Mesenchymal stem cell (in vitro differentiated cells and primary cell): ENCODE measurements around the gene RABGAP1L.
"Not testable (repeated sequence)": the region's sequence is repeated elsewhere in the genome, so short reads cannot be mapped to it uniquely, and the experiment has no call there.

Experiments used
- DNase-seq: peaks from one replicate; pipeline ENCODE4 v3.0.0-alpha.2; 2013
- H2AFZ ChIP-seq: one replicate; pipeline ENCODE4 v1.6.1; 2013; ENCODE audit warnings: low read depth, mild to moderate bottlenecking, control low read depth, inconsistent platforms, low read length, moderate library complexity
- H2AK5ac ChIP-seq: 2 replicates; pipeline ENCODE4 v1.6.1; 2013; ENCODE audit warnings: low read length, moderate library complexity, mild to moderate bottlenecking, inconsistent platforms; ENCODE audit not compliant: severe bottlenecking
- H2BK120ac ChIP-seq: one replicate; pipeline ENCODE4 v1.6.1; 2013; ENCODE audit warnings: low read depth, mild to moderate bottlenecking, inconsistent platforms, low read length, moderate library complexity
- H2BK12ac ChIP-seq, 2 experiments: one replicate each; pipeline ENCODE4 v1.6.1; 2013; ENCODE audit warnings: inconsistent platforms in 2 of 2, low read length in 2 of 2, mild to moderate bottlenecking in 2 of 2, moderate library complexity in 2 of 2, control low read depth in 1 of 2
- H2BK15ac ChIP-seq: one replicate; pipeline ENCODE4 v1.6.1; 2013; ENCODE audit warnings: mild to moderate bottlenecking, low read depth, inconsistent platforms; ENCODE audit not compliant: poor library complexity, severe bottlenecking
- H2BK5ac ChIP-seq: 2 replicates; pipeline ENCODE4 v1.6.1; 2013; ENCODE audit warnings: low read depth, mild to moderate bottlenecking, low read length, control low read depth, inconsistent platforms; ENCODE audit not compliant: poor library complexity, severe bottlenecking
- H3K14ac ChIP-seq, 2 experiments: one replicate each; pipeline ENCODE4 v1.6.1; 2013; ENCODE audit warnings: inconsistent platforms in 2 of 2, low read length in 2 of 2, control low read depth in 1 of 2, mild to moderate bottlenecking in 1 of 2, moderate library complexity in 1 of 2
- H3K18ac ChIP-seq, 2 experiments: one replicate each; pipeline ENCODE4 v1.6.1; 2013; ENCODE audit warnings: inconsistent platforms in 2 of 2, low read length in 2 of 2, control low read depth in 1 of 2, low read depth in 1 of 2, mild to moderate bottlenecking in 1 of 2
- H3K23ac ChIP-seq, 2 experiments: one replicate each; pipeline ENCODE4 v1.6.1; 2013; ENCODE audit warnings: inconsistent platforms in 2 of 2, low read length in 2 of 2, mild to moderate bottlenecking in 2 of 2, moderate library complexity in 2 of 2, control low read depth in 1 of 2
- H3K27ac ChIP-seq: 2 replicates; pipeline ENCODE4 v1.5.1; 2013; ENCODE audit warnings: mild to moderate bottlenecking, moderate library complexity, low read length, control low read depth, inconsistent platforms; ENCODE audit not compliant: poor library complexity, severe bottlenecking
- H3K27me3 ChIP-seq, 2 experiments: 2 replicates each; pipeline versions ENCODE4 v1.6.1 to v1.7.0; 2013; ENCODE audit warnings: low read length in 2 of 2, mild to moderate bottlenecking in 2 of 2, moderate library complexity in 2 of 2, control low read depth in 1 of 2, inconsistent platforms in 1 of 2; ENCODE audit not compliant: control insufficient read depth in 1 of 2, insufficient read depth in 1 of 2
- H3K36me3 ChIP-seq, 2 experiments: 2 replicates each; pipeline versions ENCODE4 v1.6.1 to v1.7.0; 2013; ENCODE audit warnings: low read length in 2 of 2, control low read depth in 1 of 2, inconsistent platforms in 1 of 2, low read depth in 1 of 2, mild to moderate bottlenecking in 1 of 2; ENCODE audit not compliant: insufficient read depth in 2 of 2, control insufficient read depth in 1 of 2
- H3K4ac ChIP-seq, 2 experiments: one replicate each; pipeline ENCODE4 v1.6.1; 2013; ENCODE audit warnings: inconsistent platforms in 2 of 2, low read length in 2 of 2, mild to moderate bottlenecking in 2 of 2, moderate library complexity in 2 of 2, control low read depth in 1 of 2, low read depth in 1 of 2
- H3K4me1 ChIP-seq: 2 replicates; pipeline ENCODE4 v1.6.1; 2013; ENCODE audit warnings: low read depth, low read length, control low read depth; ENCODE audit not compliant: control insufficient read depth, insufficient read depth
- H3K4me2 ChIP-seq: 2 replicates; pipeline ENCODE4 v1.6.1; 2013; ENCODE audit warnings: low read length, mild to moderate bottlenecking, inconsistent platforms; ENCODE audit not compliant: poor library complexity, severe bottlenecking
- H3K4me3 ChIP-seq, 2 experiments: 2 replicates each; pipeline versions ENCODE4 v1.5.1 to v1.7.0; 2013; ENCODE audit warnings: low read length in 2 of 2, mild to moderate bottlenecking in 2 of 2, control low read depth in 1 of 2, low read depth in 1 of 2; ENCODE audit not compliant: insufficient read depth in 1 of 2
- H3K79me1 ChIP-seq: replicated peaks from 2 replicates; pipeline ENCODE4 v1.6.1; 2013; ENCODE audit warnings: mild to moderate bottlenecking, control low read depth, low read length, inconsistent platforms; ENCODE audit not compliant: poor library complexity, severe bottlenecking
- H3K9ac ChIP-seq: 2 replicates; pipeline ENCODE4 v1.7.0; 2013; ENCODE audit warnings: mild to moderate bottlenecking, low read length, moderate library complexity
- H3K9me3 ChIP-seq: 2 replicates; pipeline ENCODE4 v1.7.0; 2013; ENCODE audit warnings: mild to moderate bottlenecking, low read length; ENCODE audit not compliant: control insufficient read depth
- H4K8ac ChIP-seq: one replicate; pipeline ENCODE4 v1.6.1; 2013; ENCODE audit warnings: inconsistent platforms, mild to moderate bottlenecking, low read length, moderate library complexity
- H4K91ac ChIP-seq: one replicate; pipeline ENCODE4 v1.6.1; 2013; ENCODE audit warnings: mild to moderate bottlenecking, low read length, inconsistent platforms
- WGBS: methylation state at CpG from one replicate; pipeline ENCODE4 v1.1.7; 2013; ENCODE audit warnings: mixed read lengths; 5-methylcytosine and 5-hydroxymethylcytosine counted together

Gene RABGAP1L

DNA sequence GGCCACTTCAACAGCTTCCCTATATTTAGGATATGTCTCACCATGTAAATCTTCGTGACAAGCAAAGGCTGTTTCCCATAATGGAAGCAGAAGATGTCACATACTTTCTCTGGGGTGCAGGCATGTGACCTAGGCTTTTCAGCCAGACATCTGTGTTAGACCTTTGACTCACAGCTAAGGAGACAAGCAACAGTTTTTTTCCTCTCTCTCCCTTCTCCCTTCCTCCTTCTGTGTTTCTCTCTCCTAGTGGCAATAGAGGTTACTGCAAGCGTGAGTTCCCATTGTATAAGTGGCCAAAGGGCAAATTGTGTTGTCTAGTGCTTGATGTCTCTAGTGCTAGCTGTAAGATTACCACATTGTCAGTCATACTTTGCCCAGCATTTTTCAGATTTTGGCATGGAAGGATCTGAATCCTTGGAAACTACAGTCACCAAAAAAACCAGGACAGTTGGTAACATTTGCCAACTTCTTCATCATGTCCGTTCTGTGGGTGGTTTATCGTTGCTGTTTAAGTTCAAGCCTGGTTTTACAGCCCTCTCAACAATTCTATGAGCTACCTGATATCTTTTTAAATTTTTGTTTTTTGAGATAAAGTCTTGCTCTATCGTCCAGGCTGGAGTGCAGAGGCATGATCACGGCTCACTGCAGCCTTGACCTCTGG is 44.4 kb upstream of the RABGAP1L start:
- Histone ChIP-seq H3K4ac (no peak overlapping the region), H3K79me1 (no peaks in the 10 kb centered on the region), H2AFZ (no peak overlapping the region), H3K18ac (no peak overlapping the region), H2BK12ac (no peak overlapping the region), H2AK5ac (no peak overlapping the region), H2BK5ac (no peak overlapping the region), H3K4me2 (no peak overlapping the region), H4K8ac (no peak overlapping the region), H4K91ac (no peak overlapping the region), H2BK15ac (no peak overlapping the region), H3K36me3 (no peaks in the 10 kb centered on the region), H3K27ac (no peak overlapping the region), H3K4me3 (no peak overlapping the region), H3K4me1 (no peaks in the 10 kb centered on the region), H3K9me3 (no peaks in the 10 kb centered on the region), H3K9ac (no peak overlapping the region), H3K27me3 (no peaks in the 10 kb centered on the region), H3K23ac (no peak overlapping the region), H3K14ac (no peak overlapping the region), H2BK120ac (no peak overlapping the region)
- DNase-seq, result peak; percentile 77
- 73% methylated on average over 6 of the region's 6 CpGs for WGBS

GRCh38 chr1:174116042-174116441 is 43.3 kb upstream of the RABGAP1L start:
- 93% methylated on average over 1 of the region's 1 CpG for WGBS
- Histone ChIP-seq H2AFZ (no peak overlapping the region), H3K79me1 (no peaks in the 10 kb centered on the region), H3K27me3 (no peaks in the 10 kb centered on the region), H3K4me2 (no peak overlapping the region), H3K9me3 (no peaks in the 10 kb centered on the region), H4K8ac (no peak overlapping the region), H3K9ac (no peak overlapping the region), H3K18ac (no peak overlapping the region), H2BK120ac (no peak overlapping the region), H3K4me3 (no peak overlapping the region), H3K4me1 (no peaks in the 10 kb centered on the region), H2BK5ac (no peak overlapping the region), H3K14ac (no peak overlapping the region), H3K27ac (no peak overlapping the region), H3K4ac (no peak overlapping the region), H3K36me3 (no peaks in the 10 kb centered on the region), H2AK5ac (no peak overlapping the region), H3K23ac (no peak overlapping the region), H2BK15ac (no peak overlapping the region), H4K91ac (no peak overlapping the region), H2BK12ac (no peak overlapping the region)
- DNase-seq, result peak; percentile 41

DNA sequence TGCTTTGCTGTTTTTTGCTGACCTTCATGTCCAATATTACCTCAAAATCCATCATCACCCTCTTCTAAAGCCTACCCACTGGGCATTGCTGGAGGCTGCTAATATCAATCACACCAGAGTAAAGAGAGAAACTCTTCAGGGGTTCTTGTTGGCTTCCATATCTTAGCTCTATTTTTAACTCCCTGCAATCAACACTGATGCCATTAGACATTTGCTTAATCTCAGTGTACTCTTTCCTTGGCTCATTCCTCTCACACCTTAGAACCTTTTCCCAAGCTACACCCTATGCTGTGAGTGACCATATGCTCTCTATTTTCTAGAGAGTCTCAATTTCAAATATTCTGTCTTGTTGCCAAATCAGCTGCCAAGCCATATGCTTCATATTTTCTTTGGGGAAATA is 40.6 kb upstream of the RABGAP1L start:
- H3K14ac ChIP-seq, result no peak overlapping the region
- H3K9me3 ChIP-seq, result peaks cover under 1% of the 10 kb centered on the region
- H2BK5ac ChIP-seq, result no peak overlapping the region
- no peak overlapping the region for H2AK5ac ChIP-seq
- no peaks in the 10 kb centered on the region for H3K36me3 ChIP-seq
- H4K8ac ChIP-seq, result no peak overlapping the region
- H3K4ac ChIP-seq, result no peak overlapping the region
- H2BK12ac ChIP-seq, result no peak overlapping the region
- H3K79me1 ChIP-seq, result no peaks in the 10 kb centered on the region
- H3K9ac ChIP-seq, result no peak overlapping the region
- no peaks in the 10 kb centered on the region for H3K27me3 ChIP-seq
- no peak overlapping the region for H3K27ac ChIP-seq
- H3K23ac ChIP-seq, result no peak overlapping the region
- no peak overlapping the region for H2BK15ac ChIP-seq
- no peaks in the 10 kb centered on the region for H3K4me1 ChIP-seq
- no peak for DNase-seq
- H2AFZ ChIP-seq, result no peak overlapping the region
- H4K91ac ChIP-seq, result no peak overlapping the region
- no peak overlapping the region for H3K4me3 ChIP-seq
- H3K18ac ChIP-seq, result no peak overlapping the region
- H2BK120ac ChIP-seq, result no peak overlapping the region
- H3K4me2 ChIP-seq, result no peak overlapping the region

DNA sequence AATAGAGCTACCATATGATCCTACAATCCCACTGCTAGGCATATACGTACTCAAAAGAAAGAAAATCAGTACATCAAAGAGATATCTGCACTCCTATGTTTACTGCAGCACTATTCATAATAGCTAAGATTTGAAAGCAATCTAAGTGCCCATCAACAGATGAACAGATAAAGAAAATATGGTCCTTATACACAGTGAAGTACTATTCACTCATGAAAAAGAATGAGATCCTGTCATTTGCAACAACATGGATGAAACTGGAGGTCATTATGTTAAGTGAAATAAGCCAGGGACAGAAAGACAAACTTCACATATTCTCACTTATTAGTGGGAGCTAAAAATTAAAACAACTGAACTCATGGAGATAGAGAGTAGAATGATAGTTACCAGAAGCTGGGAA is 37.0 kb upstream of the RABGAP1L start:
- not testable (repeated sequence) for H2BK5ac ChIP-seq, H3K36me3 ChIP-seq, H2BK15ac ChIP-seq, H3K4ac ChIP-seq, H2AFZ ChIP-seq, H3K14ac ChIP-seq, H3K79me1 ChIP-seq, H4K91ac ChIP-seq, H3K27ac ChIP-seq, H3K18ac ChIP-seq, H3K23ac ChIP-seq, H3K4me1 ChIP-seq, H3K4me3 ChIP-seq, H3K4me2 ChIP-seq, H2BK120ac ChIP-seq, H4K8ac ChIP-seq, H3K27me3 ChIP-seq, H3K9ac ChIP-seq, H2BK12ac ChIP-seq, H2AK5ac ChIP-seq, DNase-seq
- peaks cover 10% of the 10 kb centered on the region for H3K9me3 ChIP-seq
- WGBS, result 90% methylated on average over 1 of the region's 1 CpG
